ENCODE results near the gene TMEM161A.

Gene TMEM161A

DNA sequence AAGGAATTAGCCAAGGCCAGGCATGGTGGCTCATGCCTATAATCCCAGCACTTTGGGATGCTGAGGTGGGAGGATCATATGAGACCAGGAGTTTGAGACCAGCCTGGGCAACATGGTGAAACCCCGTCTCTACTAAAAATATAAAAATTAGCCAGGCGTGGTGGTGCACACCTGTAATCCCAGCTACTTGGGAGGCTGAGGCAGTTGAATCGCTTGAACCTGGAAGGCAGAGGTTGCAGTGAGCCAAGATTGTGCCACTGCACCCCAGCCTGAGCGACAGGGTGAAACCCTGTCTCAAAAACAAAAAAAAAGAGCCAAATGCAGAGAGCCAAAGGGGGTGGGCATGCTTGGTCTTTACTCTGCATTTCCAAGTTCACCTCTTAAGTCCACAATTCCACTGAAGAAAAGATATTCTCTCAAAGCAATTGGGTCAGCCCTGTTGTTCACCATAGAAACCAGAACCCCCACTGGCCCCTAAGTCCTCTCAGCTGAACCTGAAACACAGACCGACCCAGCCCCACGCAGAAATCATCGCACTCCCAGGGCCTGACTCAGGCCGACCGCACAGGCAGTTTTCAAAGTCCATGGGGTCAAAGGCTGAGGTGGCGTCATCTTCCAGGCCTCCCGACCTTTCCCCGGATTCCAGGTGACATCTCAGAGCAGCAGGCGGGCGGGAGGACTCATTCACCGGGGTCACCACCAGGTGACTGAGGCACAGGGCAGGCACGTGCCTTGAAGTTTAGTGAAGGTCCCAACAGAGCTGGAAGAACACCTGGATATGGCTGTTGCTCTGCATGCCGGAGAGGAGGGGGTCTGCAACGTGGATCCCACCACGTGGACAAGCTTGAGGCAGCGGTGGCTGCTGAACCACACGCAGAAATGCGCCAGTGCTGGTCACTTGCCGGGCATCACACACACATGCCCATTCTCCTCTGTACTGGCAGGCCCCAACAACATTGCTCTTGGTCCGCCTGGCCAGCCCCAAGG is 41.3 kb downstream of the TMEM161A start:
- DNase-seq = no peak

DNA sequence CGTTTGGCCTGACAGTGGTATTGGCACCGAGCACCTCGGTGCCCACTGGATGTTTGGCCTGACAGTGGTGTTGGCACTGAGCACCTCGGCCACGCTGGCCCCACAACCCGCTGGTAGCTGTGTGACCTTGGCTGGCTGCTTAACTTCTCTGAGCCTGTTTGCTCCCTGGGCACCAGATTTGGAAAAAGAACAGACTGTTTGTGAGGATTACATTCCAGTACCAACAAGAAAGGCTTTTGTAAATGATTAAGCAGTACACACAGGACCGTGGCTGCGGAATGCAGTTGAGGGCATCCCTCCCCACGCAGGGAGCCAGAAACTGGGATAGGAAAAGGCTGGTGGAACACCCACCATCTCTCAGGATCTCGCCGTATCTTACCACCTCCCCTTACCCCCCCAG is 42.6 kb downstream of the TMEM161A start:
- no peak for DNase-seq

DNA sequence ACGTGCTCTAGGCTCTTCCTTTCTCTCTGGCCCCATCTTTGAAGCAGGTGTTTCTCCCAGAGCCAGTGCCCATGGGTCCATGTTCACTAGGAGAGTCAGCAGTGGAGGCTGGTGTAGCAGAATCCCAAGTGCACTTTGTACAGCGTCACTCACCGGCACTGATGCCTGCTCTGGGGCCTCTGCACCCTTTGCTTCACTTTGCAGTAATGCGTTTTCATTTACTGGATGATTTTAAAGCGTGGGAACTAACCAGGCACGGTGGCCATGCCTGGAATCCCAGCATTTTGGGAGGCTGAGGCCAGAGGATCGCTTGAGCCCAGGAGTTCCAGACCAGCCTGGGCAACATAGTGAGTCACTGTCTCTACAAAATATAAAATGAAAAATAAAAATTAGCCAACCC is 43.8 kb downstream of the TMEM161A start:
- DNase-seq = no peak

DNA sequence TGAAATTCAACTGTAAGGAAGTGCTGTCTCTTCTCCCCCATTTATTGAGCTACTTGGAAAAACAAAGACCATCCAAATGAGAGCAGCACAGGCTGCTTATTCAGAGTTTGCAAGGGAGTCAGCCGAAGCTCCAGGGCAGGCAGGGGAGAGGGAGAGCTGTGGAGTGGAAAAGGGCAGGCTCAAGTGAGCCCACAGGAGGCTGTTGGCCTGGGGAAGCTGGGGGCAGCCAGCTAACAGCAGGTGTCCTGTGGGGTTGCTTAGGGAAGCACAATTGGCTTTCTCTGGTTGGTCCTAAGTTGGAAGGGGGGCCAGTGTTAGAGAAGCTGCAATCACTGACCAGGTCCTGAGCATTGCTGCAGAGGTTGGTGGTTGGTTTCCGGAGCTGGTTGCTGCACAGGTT is 50.6 kb downstream of the TMEM161A start:
- DNase-seq = no peak

DNA sequence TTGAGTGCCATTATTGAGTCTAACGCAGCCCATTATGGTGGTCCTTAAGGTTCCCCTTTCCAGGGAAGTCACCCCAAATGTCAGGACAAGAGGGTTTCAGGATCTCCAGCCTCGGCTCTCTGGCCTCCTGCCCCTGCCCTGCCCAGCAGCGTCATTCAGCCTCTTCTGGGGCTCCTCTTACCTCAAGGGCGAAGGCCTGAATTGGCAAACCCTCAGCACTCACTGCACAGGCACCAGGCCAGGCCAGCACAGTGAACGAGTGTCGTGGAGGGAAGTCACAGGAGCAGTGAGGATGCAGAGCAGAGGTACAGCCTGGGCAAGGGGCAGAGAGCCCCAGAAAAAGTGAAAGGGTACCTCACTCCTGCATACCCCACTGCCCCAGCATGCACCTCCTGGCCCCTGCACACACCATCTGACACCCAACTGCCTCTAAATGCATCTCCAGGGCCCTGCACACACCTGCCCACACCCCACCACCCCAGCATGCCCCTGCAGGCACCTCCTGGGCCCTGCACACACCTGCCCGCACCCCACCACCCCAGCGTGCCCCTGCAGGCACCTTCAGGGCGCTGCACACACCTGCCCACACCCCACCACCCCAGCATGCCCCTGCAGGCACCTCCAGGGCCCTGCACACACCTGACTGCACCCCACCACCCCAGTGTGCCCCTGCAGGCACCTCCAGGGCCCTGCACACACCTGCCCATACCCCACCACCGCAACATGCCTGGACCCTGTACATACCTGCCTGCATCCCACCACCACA is 54.7 kb downstream of the TMEM161A start:
- no peak for DNase-seq

DNA sequence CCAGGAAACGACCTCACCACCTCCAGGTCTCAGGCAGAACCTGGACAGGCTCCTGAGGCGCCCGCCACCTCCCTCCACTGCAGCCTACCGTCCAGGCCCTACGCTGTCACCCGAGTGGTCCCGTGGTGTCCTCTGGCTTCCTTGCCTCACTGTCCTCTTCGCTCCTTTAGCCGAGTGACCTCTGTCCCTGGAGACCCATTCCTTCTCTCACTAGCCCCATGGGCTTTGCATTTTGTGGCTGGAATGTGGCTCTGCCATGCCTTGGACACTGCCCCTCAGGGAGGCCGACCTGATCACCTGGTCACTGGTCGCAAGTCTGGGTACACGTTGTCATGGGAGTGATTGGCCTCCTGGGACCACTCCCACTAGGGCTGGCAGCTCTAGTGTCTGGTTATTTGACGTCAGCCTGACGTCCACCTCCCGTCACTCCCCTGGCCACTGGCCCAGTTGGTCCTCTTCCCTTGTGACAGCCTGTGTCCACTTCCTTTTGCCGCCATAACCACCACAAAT is 56.6 kb downstream of the TMEM161A start:
- DNase-seq = no peak

DNA sequence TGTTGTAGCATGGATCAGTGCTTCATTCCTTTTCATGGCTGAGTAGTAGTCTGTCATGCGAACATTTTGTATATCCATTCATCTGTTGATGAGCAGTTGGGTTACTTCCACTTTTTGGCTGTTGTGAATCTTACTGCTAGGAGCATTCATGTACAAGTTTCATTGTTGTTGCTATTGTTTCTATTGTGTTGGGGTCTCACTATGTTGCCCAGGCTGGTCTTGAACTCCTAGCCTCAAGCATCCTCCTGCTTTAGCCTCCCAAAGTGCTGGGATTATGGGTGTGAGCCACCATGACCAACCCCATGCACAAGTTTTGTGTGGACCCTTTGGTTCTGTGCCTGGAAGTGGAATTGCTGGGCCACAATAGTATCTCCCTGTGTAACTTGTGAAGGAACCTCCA is 58.7 kb downstream of the TMEM161A start:
- no peak for DNase-seq

DNA sequence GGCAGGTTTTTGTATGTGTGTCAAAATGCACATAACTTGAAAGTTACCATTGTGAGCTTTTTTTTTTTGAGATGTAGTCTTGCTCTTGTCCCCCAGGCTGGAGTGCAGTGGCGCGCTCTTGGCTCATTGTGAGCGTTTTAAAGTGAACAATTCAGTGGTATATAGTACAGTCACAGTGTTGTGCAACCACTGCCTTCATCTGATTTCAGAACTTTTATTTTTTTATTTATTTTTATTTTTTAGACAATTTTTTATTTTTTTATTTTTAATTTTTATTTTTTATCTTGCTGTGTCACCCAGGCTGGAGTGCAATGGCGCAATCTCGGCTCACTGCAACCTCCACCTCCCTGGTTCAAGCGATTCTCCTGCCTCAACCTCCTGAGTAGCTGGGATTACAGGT is 59.5 kb downstream of the TMEM161A start:
- DNase-seq = no peak

DNA sequence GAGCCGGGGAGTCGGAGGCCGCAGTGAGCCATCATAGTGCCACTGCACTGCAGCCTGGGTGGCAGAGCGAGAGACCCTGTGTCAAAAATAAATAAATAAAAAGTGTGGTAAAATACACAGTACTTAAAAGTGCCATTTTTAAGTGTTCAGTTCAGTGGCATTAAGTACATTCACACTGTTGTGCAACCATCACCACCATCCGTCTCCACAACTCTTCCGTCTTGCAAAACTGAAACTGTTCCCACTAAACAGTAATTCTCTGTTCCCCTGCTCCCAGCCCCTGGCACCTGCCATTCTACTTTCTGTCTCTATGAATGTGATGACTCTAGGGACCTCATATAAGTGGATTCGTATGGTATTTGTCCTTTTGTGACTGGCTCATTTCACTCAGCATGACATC is 61.2 kb downstream of the TMEM161A start:
- DNase-seq = peak; percentile 46

DNA sequence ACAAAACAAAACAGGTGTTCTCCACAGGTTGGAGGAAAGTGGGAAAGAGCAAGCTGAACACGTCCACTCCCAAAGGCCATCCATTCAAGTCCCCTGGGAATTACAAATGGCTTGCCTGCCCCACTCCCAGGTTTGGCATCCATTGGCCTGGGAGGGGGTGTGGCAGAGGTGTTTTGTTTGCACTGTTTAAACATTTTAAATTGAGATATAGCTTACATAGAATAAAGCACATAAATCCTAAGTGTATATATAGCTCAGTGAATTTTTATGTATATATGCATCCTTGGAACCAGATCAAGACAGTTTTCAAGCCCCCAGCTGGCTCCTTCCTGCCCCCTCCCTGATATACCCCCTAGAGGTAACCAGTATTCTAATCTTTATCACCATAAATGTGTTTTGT is 61.8 kb downstream of the TMEM161A start:
- DNase-seq = no peak

DNA sequence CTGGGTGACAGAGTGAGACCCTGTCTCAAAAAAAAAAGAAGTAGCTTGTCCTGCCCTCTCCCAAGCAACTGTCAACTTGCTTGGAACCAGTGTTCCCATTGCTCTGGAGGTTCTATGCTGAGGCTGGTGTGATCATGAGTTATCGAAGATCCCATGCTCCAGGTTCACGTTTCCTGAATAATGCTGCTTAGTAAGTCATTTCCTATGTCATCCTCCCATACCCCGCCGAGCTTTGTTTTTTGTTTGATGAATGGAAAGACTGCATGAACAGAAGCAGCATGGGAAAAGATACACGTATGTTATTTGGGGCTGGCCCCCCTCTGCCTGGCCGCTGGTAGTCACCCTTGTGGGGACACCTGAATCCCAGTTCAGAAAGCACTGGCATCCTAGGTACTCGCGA is 63.2 kb downstream of the TMEM161A start:
- DNase-seq = no peak

DNA sequence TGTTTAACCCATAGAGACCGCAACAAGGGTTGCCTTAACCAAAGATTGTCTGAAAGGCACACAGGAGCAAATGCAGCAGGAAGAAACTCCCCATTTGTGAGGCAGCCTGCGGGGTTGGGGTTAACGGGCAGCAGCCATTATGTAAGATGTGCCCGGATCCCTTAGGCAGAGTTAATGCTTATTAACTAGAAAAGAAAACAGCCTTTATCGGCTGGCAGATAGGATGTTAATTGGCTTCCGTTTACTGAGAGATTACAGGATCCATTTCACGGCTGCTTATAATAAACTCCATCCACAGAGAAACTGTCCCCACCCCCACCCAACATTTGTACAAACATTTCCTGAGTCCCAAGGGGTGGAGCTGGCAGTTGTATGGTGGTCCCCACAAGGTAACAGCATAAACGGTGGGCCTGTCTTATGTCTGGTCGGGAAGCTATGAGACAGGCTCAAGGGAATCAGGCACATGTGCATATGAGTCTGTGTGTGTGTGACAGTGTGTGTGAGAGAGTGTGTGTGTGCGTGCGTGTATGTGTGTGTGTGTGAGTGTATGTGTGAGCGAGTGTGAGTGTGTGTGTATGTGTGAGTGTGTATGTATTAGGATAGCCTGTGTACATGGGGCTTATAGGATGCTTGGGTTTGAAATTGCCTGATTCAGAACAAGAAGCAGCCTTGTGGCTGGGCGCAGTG is 63.9 kb downstream of the TMEM161A start:
- DNase-seq = peak; percentile 16

DNA sequence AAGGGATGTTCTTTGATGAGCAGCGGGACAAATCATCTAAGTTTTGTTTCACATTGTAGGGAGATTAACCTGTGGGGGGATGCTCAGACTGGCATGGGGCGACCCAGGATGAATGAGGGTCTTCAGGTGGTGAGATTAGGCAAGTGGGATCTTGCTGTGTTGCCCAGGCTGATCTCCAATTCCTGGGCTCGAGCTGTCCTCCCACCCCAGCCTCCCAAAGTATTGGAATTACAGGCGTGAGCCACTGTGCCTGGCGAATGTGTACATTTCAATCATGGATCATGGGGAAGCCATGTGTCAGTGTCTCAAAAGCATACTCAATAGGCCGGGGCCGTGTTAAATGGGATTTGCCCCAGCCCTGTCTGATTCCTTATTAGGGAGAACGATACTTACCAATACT is 66.4 kb downstream of the TMEM161A start:
- DNase-seq = no peak

Measured in eye (tissue), 1 donor.